Subcutaneous abdominal adipose tissue (tissue), 5 donors: ENCODE data around the gene PCCA.
"Not testable (repeated sequence)": the region's sequence is repeated elsewhere in the genome, so short reads cannot be mapped to it uniquely, and the experiment has no call there.

Source experiments
- H3K27ac ChIP-seq: one replicate; pipeline ENCODE4 v1.7.0; 2013; ENCODE audit warnings: low read depth, mild to moderate bottlenecking, inconsistent platforms, low read length, moderate library complexity
- H3K27me3 ChIP-seq, 5 donors: one replicate each; pipeline ENCODE4 v1.7.0; 2013; ENCODE audit warnings: low read length in 5 of 5, inconsistent platforms in 1 of 5; ENCODE audit not compliant: control insufficient read depth in 5 of 5, insufficient read depth in 4 of 5
- H3K36me3 ChIP-seq, 5 donors: one replicate each; pipeline ENCODE4 v1.7.0; 2013; ENCODE audit warnings: low read length in 5 of 5; ENCODE audit not compliant: control insufficient read depth in 5 of 5, insufficient read depth in 5 of 5
- H3K4me1 ChIP-seq, 5 donors: one replicate each; pipeline ENCODE4 v1.7.0; 2013; ENCODE audit warnings: low read length in 5 of 5, mild to moderate bottlenecking in 3 of 5, moderate library complexity in 1 of 5; ENCODE audit not compliant: control insufficient read depth in 5 of 5, insufficient read depth in 5 of 5
- H3K4me3 ChIP-seq, 5 donors: one replicate each; pipeline ENCODE4 v1.7.0; 2013; ENCODE audit warnings: low read length in 5 of 5, low read depth in 1 of 5
- H3K9ac ChIP-seq, 5 donors: one replicate each; pipeline ENCODE4 v1.7.0; 2013; ENCODE audit warnings: low read length in 5 of 5, mild to moderate bottlenecking in 4 of 5, moderate library complexity in 3 of 5
- H3K9me3 ChIP-seq, 5 donors: one replicate each; pipeline ENCODE4 v1.7.0; 2013; ENCODE audit warnings: low read length in 5 of 5; ENCODE audit not compliant: control insufficient read depth in 5 of 5
- donor health status: healthy.
- donor health status: healthy.
- donor health status: healthy.
- donor health status: healthy.
- donor health status: healthy.

PCCA gene

GRCh38 chr13:100282306-100282705 lies 193.4 kb downstream of the PCCA start:
- H3K27ac ChIP-seq, H3K4me1 ChIP-seq, H3K36me3 ChIP-seq, H3K9ac ChIP-seq, H3K27me3 ChIP-seq, H3K9me3 ChIP-seq, H3K4me3 ChIP-seq: not testable (repeated sequence)

GRCh38 chr13:100290165-100290801 lies 201.4 kb downstream of the PCCA start:
- Histone ChIP-seq H3K27ac (no peak overlapping the region), H3K4me1 (no peaks in the 10 kb centered on the region), H3K36me3 (peaks cover 0 to 5% (median 0%) of the 10 kb centered on the region in 5 donors), H3K27me3 (no peaks in the 10 kb centered on the region), H3K9ac (no peak overlapping the region), H3K4me3 (no peak overlapping the region), H3K9me3 (no peaks in the 10 kb centered on the region)

- Histone ChIP-seq H3K27ac (no peak overlapping the region), H3K9ac (no peak overlapping the region), H3K27me3 (no peaks in the 10 kb centered on the region), H3K4me3 (no peak overlapping the region), H3K36me3 (peaks cover 0 to 5% (median 0%) of the 10 kb centered on the region in 5 donors), H3K9me3 (no peaks in the 10 kb centered on the region), H3K4me1 (no peaks in the 10 kb centered on the region)
Measured at GRCh38 chr13:100291624-100292023, 202.7 kb downstream of the PCCA start.

GRCh38 chr13:100297413-100297812 lies 208.5 kb downstream of the PCCA start:
- Histone ChIP-seq H3K27ac (no peak overlapping the region), H3K9me3 (no peaks in the 10 kb centered on the region), H3K27me3 (no peaks in the 10 kb centered on the region), H3K36me3 (peaks cover 0 to 5% (median 3%) of the 10 kb centered on the region in 5 donors), H3K4me3 (no peak overlapping the region), H3K9ac (no peak overlapping the region), H3K4me1 (no peaks in the 10 kb centered on the region)

- H3K9ac ChIP-seq: no peak overlapping the region
- H3K4me3 ChIP-seq: no peak overlapping the region
- peaks cover 0 to 3% (median 3%) of the 10 kb centered on the region in 5 donors for H3K36me3 ChIP-seq
- no peak overlapping the region for H3K27ac ChIP-seq
- no peaks in the 10 kb centered on the region for H3K4me1 ChIP-seq
- no peaks in the 10 kb centered on the region for H3K27me3 ChIP-seq
- H3K9me3 ChIP-seq: no peaks in the 10 kb centered on the region
Measured at GRCh38 chr13:100298116-100298681, 209.3 kb downstream of the PCCA start.

GRCh38 chr13:100298691-100299090 lies 209.8 kb downstream of the PCCA start:
- Histone ChIP-seq H3K9ac (no peak overlapping the region), H3K9me3 (no peaks in the 10 kb centered on the region), H3K27me3 (no peaks in the 10 kb centered on the region), H3K4me1 (no peaks in the 10 kb centered on the region), H3K36me3 (peaks cover 0 to 3% (median 3%) of the 10 kb centered on the region in 5 donors), H3K27ac (no peak overlapping the region), H3K4me3 (no peak overlapping the region)

- Histone ChIP-seq H3K9me3 (no peaks in the 10 kb centered on the region), H3K27ac (no peak overlapping the region), H3K36me3 (peaks cover 0 to 3% (median 3%) of the 10 kb centered on the region in 5 donors), H3K27me3 (no peaks in the 10 kb centered on the region), H3K9ac (no peak overlapping the region), H3K4me1 (no peaks in the 10 kb centered on the region), H3K4me3 (no peak overlapping the region)
Measured at GRCh38 chr13:100300243-100300642, 211.3 kb downstream of the PCCA start.

GRCh38 chr13:100300708-100301107 lies 211.8 kb downstream of the PCCA start:
- Histone ChIP-seq H3K4me3 (no peak overlapping the region), H3K36me3 (peaks cover 0 to 3% (median 3%) of the 10 kb centered on the region in 5 donors), H3K27me3 (no peaks in the 10 kb centered on the region), H3K9ac (no peak overlapping the region), H3K4me1 (no peaks in the 10 kb centered on the region), H3K9me3 (no peaks in the 10 kb centered on the region), H3K27ac (no peak overlapping the region)

GRCh38 chr13:100301418-100301817 lies 212.5 kb downstream of the PCCA start:
- H3K9ac ChIP-seq: no peak overlapping the region
- peaks cover 0 to 3% (median 3%) of the 10 kb centered on the region in 5 donors for H3K36me3 ChIP-seq
- H3K27ac ChIP-seq: no peak overlapping the region
- H3K4me3 ChIP-seq: no peak overlapping the region
- no peaks in the 10 kb centered on the region for H3K4me1 ChIP-seq
- H3K27me3 ChIP-seq: no peaks in the 10 kb centered on the region
- H3K9me3 ChIP-seq: no peaks in the 10 kb centered on the region

- H3K36me3 ChIP-seq: peaks cover 0 to 3% (median 3%) of the 10 kb centered on the region in 5 donors
- H3K27ac ChIP-seq: no peak overlapping the region
- H3K9me3 ChIP-seq: no peaks in the 10 kb centered on the region
Measured at GRCh38 chr13:100302391-100302790, 213.5 kb downstream of the PCCA start.

More at GRCh38 chr13:100302391-100302790, 213.5 kb downstream of the PCCA start:
- Histone ChIP-seq H3K9ac (no peak overlapping the region), H3K4me1 (no peaks in the 10 kb centered on the region), H3K4me3 (no peak overlapping the region), H3K27me3 (no peaks in the 10 kb centered on the region)
